NCI-H82 treated with DMSO at 0.1 percent for 48 hours (cell line): ENCODE measurements around the gene AFMID.
"Not testable (repeated sequence)": the region's sequence is repeated elsewhere in the genome, so short reads cannot be mapped to it uniquely, and the experiment has no call there.

Source experiments
- DNase-seq: peaks from one replicate; lab custom pipeline; 2025; ENCODE audit not compliant: unreplicated experiment; lab: John Stamatoyannopoulos, UW

Gene AFMID

GRCh38 chr17:78252701-78253635, 65.8 kb downstream of the AFMID start:
- DNase-seq: no peak

GRCh38 chr17:78253636-78253945, 66.4 kb downstream of the AFMID start:
- not testable (repeated sequence) for DNase-seq

GRCh38 chr17:78253946-78254672, 66.9 kb downstream of the AFMID start:
- peak; percentile 68 for DNase-seq

- DNase-seq: no peak
Measured at GRCh38 chr17:78255029-78255656, 68.0 kb downstream of the AFMID start.

GRCh38 chr17:78255953-78256706, 69.0 kb downstream of the AFMID start:
- no peak for DNase-seq

GRCh38 chr17:78256707-78257591, 69.8 kb downstream of the AFMID start:
- no peak for DNase-seq
